NCI-H1436 treated with DMSO at 0.1 percent for 48 hours (cell line): ENCODE data around the gene UBE2E1.
"Not testable (repeated sequence)": the region's sequence is repeated elsewhere in the genome, so short reads cannot be mapped to it uniquely, and the experiment has no call there.

Experiments used
- DNase-seq: peaks from one replicate; lab custom pipeline; 2025; lab: John Stamatoyannopoulos, UW

Gene UBE2E1

DNA sequence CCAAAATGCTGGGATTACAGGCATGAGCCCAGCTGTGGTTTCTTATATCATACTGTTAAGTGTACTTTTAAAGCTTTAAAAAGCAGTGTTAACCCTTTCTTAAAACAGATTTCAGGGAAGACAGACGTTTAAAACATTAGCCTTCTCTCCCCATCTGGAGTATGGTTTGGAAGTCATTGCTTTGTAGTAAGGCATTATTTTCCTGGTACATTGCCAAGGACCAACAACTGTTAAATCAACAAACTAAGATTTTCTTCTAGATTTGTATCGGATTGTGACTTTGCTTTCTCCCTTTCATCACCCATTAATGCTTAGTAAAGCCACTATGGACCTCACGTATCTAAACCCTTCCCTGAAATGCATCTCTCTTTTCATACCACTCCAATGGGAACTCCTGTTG is 50.5 kb downstream of the UBE2E1 start:
- DNase-seq: no peak

DNA sequence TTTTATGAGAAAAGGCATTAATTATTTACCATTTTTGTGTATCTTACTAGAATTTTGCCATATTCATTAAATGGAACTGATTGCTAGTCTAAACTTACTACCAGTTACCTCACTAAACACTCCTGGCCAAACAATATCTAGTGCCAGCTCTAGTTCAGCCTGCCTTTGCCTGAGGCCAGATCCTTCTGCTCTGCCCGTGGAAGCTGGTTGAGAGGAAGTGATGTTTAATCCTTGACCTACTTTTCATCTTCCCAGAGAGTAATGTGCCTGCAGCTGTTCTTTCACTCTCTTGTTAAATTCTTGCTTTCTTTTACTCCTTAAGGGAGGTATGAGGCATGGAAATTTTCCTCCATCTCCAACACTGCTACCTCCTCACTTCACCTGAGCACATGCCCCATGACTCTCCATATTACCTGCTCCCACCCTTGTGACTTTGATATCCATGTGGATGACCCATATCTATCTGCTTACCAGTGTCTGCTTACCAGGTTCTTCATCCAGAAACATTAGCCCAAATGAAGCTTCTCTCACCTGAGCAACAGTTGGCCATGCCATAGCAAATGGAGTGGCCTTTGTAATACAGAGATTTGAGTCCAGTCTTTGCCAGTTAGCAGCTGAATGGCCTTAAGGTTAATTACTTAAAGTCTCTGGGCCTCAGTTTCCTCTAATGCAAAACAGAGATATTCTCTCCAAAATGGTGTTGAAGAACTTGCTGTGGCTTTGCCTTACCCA is 53.4 kb downstream of the UBE2E1 start:
- DNase-seq: no peak

DNA sequence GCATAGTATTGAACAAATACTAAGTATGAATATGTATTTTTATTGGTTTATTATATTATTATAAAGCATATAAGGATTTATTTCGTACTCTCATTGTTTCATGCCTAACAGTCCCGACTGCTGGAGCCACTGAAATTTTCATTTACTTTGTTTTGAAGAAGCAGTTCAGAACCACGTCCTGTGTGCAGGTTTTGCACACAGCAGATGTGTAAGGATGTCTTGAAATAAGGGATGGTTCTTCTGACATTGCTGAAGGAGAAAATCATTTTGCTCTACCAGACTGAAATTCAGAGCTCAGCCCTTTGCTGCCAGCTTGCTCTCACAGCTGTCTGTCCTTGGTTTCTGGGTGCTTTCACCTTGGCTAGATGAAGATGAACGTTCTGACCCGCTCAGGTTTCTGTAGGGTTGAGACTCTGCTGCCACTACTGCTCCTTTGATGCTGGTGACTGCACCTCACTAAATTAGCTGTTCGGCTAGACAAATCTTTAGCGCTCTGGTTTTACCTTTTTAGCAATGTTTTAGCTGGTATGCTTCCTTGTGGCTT is 54.2 kb downstream of the UBE2E1 start:
- no peak for DNase-seq

- no peak for DNase-seq
These were observed 55.9 kb downstream of the UBE2E1 start for GRCh38 chr3:23861689-23862088.

GRCh38 chr3:23863060-23863459 is 57.3 kb downstream of the UBE2E1 start:
- no peak for DNase-seq

- no peak for DNase-seq
These were observed 59.2 kb downstream of the UBE2E1 start for GRCh38 chr3:23864931-23865330.

- no peak for DNase-seq
These were observed 60.0 kb downstream of the UBE2E1 start for GRCh38 chr3:23865595-23866396.

DNA sequence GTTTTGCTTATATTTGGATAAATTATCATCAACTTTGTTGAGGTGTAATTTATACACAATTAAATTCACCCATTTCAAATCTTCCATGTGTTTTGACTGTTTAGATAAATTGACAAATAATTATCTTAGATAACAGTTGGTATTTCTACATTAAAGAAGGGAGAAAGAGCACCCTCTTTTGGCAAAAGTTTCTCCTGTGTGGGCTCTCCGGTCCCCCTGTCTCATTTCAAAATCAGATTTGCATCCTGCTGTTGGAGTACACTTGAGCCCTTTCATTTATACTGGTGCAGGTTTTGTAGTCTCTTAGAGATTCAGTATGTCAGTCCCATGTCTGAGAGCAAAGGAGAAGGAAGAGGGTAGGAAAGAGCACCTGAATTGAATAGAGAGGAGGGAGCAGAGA is 61.6 kb downstream of the UBE2E1 start:
- DNase-seq: no peak

DNA sequence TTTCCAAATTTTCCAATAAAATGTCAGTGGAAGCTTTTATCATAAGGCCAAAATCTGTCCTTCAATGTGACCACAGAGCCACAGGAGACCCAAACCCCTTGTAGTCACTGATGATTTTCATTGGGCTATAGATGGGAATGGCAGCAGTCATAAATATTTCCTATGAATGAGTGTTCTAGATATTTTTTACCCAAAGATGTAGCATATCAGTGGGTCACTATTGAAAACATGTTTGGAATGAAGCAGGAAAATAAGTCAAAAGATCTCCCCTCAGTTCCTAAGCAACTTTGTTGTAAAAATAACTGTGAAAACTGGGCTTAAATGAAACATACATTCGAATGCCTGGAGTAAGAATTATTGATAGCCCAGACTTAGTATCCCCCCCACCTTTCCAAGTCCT is 62.1 kb downstream of the UBE2E1 start:
- DNase-seq: no peak

DNA sequence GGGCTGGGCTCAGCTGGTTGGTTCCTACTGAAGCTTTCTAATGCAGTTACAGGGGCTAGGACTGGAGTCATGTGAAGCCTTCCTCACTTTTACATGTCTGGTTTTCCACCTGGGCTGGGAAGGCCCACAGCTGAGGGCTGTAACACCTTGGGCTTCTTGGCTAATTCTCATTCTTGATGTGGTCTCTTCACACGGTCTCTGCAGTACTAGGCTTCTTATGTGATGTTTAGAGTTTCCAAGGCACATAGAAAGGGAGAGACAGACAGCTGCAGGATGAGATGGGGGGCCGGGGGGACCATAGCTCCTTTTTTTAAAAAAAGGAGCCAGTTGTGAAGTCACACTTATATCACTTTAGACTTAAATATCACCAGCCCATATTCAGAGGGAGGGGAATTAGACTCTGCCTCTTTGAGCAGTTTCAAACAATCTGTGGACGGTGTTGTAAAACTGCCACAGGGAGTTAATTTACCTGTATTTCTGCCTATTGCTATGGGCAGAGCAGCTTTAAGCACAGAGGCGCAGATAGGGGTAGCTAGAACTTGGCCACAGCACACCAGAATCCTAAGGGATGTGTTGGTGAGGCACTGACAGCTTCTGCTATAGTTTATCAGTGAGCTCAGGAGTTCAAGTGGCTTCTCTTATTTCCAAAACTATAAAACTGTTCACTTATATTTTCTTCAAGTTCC is 64.4 kb downstream of the UBE2E1 start:
- DNase-seq: no peak

- not testable (repeated sequence) for DNase-seq
These were observed 64.9 kb downstream of the UBE2E1 start for GRCh38 chr3:23870663-23871043.

GRCh38 chr3:23871361-23871760 is 65.6 kb downstream of the UBE2E1 start:
- not testable (repeated sequence) for DNase-seq

DNA sequence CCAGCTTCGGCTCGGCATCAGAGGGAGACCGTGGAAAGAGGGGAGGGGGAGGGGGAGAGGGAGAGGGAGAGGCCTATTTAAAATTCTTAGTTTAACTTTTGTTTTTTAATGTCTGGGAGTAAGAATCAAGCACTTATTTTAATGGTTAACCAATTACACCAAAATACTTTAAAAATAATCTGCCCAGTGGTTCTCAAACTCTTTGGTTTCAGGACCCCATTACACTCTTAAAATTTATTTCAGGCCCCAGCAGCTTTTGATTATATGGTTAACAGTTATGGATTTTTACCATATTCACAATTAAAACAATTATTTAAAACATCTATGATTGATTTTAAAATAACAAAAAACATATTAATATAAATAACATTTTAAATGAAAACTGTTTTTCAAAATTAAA is 66.6 kb downstream of the UBE2E1 start:
- DNase-seq: no peak

- no peak for DNase-seq
These were observed 68.2 kb downstream of the UBE2E1 start for GRCh38 chr3:23873941-23874340.

DNA sequence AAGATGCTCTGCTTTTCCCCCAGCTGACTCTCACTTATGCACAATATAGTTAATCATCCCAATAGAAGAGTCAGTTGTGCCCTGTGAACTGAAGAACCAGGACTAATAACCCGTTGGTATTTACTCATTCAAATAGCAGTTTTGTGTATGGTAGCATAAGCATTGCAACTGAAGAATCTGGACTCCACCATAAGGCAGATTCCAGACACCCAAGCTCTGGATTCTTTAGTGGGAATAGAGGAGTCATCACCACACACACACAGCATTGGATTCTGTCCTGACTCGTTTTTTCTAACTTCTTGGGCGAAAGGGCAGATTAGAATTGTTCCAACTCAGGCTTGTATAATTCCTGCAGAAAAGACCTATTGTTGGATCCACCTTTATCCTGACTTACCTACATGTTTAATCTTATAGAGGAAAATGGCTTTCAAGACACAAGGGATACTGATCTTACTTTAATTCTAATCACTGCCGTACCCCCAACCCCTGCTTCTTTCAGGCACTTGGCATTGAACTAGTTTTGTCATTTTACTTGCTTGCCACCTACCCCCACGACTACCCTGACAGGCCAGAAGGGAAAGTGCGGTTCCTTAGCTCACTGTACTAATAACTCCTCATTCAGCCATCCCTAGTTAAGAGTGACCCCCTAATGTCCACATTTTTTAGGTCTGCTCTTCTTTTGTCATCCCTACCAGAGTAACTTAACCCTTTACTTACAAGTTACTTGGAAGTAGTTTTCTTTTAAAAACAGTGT is 68.8 kb downstream of the UBE2E1 start:
- DNase-seq: no peak

GRCh38 chr3:23875113-23875725 is 69.5 kb downstream of the UBE2E1 start:
- DNase-seq: no peak

- DNase-seq: no peak
These were observed 71.2 kb downstream of the UBE2E1 start for GRCh38 chr3:23876923-23877322.

DNA sequence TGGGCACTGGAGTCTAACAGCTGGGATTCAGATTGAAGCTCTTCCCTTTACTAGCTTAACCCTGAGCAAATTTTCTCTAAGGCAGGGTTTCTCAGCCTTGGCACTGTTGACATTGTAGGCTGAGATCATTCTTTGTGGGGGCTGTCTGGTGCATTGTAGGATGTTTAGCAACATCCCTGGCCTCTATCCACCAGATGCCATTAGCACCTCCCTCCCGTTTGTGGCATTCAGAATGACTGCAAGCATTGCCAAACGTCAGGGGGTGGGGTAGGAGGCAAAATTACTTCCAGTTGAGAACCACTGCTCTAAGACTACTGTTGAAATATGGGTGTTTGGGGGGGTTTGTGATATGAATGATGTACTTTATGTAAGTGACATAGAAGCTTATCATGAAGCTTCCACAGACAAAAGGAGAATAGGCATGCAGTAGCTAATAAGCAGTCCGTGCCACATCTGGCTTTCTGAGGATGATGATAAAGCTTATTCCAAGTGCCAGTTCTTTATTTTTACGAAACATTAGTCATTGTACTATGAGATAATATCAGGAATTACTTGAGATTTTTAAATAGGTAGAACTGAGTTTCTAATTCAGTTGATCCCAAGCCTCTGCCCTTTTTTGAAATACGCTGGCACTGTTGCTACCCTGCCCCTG is 71.7 kb downstream of the UBE2E1 start:
- DNase-seq: no peak

DNA sequence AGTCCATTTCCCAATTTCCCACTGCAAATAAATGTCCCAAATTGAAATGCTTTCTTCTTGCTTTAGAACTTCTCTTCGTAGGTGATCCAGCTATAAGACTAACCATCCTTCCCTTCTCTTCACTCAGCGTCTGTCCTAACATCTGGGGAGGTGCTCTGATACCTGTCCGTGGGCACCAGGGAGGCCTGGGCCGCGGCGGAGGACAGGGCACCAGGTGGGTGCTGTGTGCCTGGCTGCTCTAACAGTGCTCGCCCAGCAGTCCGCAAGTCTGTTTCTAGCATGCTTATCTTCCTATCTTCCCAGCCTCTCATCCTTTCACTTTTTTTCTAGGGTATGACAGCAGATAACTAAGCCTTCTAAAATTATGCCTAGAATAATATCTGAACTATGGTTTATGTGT is 73.7 kb downstream of the UBE2E1 start:
- no peak for DNase-seq

DNA sequence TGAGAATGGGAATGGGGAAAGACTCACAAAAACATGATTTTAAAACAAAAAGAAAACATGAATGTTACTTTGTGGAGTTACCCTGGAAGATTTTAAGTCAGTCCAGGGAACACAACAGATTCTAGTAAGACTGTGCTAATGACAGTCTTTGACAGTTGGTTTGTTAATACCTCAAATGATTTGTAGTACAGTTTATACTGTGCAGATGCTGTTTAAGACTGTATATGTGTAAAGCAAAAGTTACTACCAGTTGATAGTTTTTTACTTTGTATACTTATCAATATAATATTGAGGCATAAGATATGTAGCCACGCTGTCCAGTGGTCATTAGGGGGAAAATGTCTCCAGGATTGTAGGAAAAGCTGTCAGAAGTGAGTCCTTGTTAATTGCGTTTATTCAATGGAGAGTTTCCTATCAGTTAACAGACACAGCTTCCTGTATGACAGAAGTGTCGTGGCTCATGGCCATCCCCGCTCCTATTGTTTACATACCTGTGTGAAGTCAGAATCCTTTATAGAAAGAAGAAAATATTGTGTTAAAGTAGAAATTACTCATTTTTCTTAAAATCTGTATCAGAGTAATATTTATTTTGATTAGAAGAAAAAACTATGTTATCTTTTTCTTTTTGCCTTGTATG is 75.1 kb downstream of the UBE2E1 start:
- DNase-seq: no peak
